Erythroblast (primary cell): ENCODE data around the gene DDX4.

Experiments
- GATA1 ChIP-seq: IDR thresholded peaks from 2 replicates; pipeline ENCODE4 v1.6.1; 2011; ENCODE audit warnings: low read depth, mild to moderate bottlenecking, control low read depth, low read length, moderate library complexity
- POLR2A ChIP-seq: IDR thresholded peaks from 2 replicates; pipeline ENCODE4 v1.6.1; 2011; ENCODE audit warnings: mild to moderate bottlenecking, low read length

DNA sequence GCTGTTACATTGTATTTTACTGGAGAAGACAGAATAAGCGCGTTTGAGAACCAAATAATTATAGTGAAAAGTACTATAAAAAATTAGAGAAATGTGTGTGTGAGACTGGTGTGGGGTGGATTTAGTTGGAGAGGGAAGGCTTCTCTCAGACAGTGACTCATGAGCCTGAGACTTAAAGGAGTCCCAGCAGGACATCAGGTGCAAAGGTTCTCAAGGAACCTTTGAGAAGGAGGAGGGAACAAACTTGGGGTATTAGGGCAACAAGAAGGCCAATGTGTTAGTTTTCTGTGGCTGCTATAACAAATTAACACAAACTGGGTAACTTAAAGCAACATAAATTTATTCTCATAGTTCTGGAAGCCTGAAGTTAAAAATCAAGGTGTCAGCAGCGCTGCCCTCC lies 4.9 kb downstream of the DDX4 start:
- no peak for TF ChIP-seq POLR2A
- no peak for TF ChIP-seq GATA1
